ENCODE measurements around the gene PIAS2. TPM values are rescaled to one million over a fixed set of nuclear protein-coding genes. Genes with fewer than 3 reads are reported as not detected.
"Not testable (repeated sequence)": the region's sequence is repeated elsewhere in the genome, so short reads cannot be mapped to it uniquely, and the experiment has no call there.

The PIAS2 gene
- total and polyA plus RNA-seq, 2 experiments from 2014 or later = 18.4 to 30.7 TPM

GRCh38 chr18:46832849-46833248 is 84.5 kb downstream of the PIAS2 start:
- 94% methylated on average over 2 of the region's 2 CpGs for WGBS (ENCODE audit: low lambda C conversion rate, missing lambda C conversion rate)

GRCh38 chr18:46832422-46832821 is 84.9 kb downstream of the PIAS2 start:
- H3K27me3 ChIP-seq; H3K4me1 ChIP-seq (ENCODE audit: insufficient read depth); H3K9me2 ChIP-seq (replicated peaks; ENCODE audit: insufficient read depth); H3K4me3 ChIP-seq; DNase-seq (ENCODE audit: low spot score); H3K79me2 ChIP-seq; H3K4me2 ChIP-seq; H3K27ac ChIP-seq; H2AFZ ChIP-seq; H3K9me3 ChIP-seq (ENCODE audit: low read depth); H4K20me1 ChIP-seq (ENCODE audit: insufficient read depth, poor library complexity, severe bottlenecking); H3K36me3 ChIP-seq (replicated peaks; ENCODE audit: insufficient read depth, low read depth): not testable (repeated sequence)
- 97% methylated on average over 5 of the region's 5 CpGs for WGBS (ENCODE audit: low lambda C conversion rate, missing lambda C conversion rate)

More at GRCh38 chr18:46832849-46833248, 84.5 kb downstream of the PIAS2 start:
- H3K4me1 ChIP-seq (ENCODE audit: insufficient read depth) = no peaks in the 10 kb centered on the region
- no peaks in the 10 kb centered on the region for H4K20me1 ChIP-seq (ENCODE audit: insufficient read depth, poor library complexity, severe bottlenecking)
- peak; percentile 5 for DNase-seq (ENCODE audit: low spot score)
- no peak overlapping the region for H3K4me2 ChIP-seq
- no peaks in the 10 kb centered on the region for H3K9me3 ChIP-seq (ENCODE audit: low read depth)
- no peak for TF ChIP-seq EZH2phosphoT487 (IDR thresholded peaks at IDR 0.05; ENCODE audit: low read depth, severe bottlenecking, unreplicated experiment)
- no peak for TF ChIP-seq CTCF (IDR thresholded peaks at IDR 0.05; ENCODE audit: poor library complexity)
- no peak for TF ChIP-seq EZH2 (IDR thresholded peaks at IDR 0.05; ENCODE audit: borderline replicate concordance)
- no peak overlapping the region for H3K27ac ChIP-seq
- H3K4me3 ChIP-seq = no peak overlapping the region
- no peak overlapping the region for H2AFZ ChIP-seq
- H3K36me3 ChIP-seq (replicated peaks; ENCODE audit: insufficient read depth, low read depth) = no peaks in the 10 kb centered on the region
- H3K27me3 ChIP-seq = no peaks in the 10 kb centered on the region
- H3K9me2 ChIP-seq (replicated peaks; ENCODE audit: insufficient read depth) = no peaks in the 10 kb centered on the region
- no peaks in the 10 kb centered on the region for H3K79me2 ChIP-seq

GRCh38 chr18:46831434-46831833 is 85.9 kb downstream of the PIAS2 start:
- H3K27me3 ChIP-seq = no peaks in the 10 kb centered on the region
- no peak overlapping the region for H3K27ac ChIP-seq
- no peaks in the 10 kb centered on the region for H4K20me1 ChIP-seq (ENCODE audit: insufficient read depth, poor library complexity, severe bottlenecking)
- no peaks in the 10 kb centered on the region for H3K9me3 ChIP-seq (ENCODE audit: low read depth)
- H3K9me2 ChIP-seq (replicated peaks; ENCODE audit: insufficient read depth) = no peaks in the 10 kb centered on the region
- H3K4me2 ChIP-seq = no peak overlapping the region
- no peaks in the 10 kb centered on the region for H3K4me1 ChIP-seq (ENCODE audit: insufficient read depth)
- H3K4me3 ChIP-seq = no peak overlapping the region
- H3K36me3 ChIP-seq (replicated peaks; ENCODE audit: insufficient read depth, low read depth) = no peaks in the 10 kb centered on the region
- TF ChIP-seq CTCF (IDR thresholded peaks at IDR 0.05; ENCODE audit: poor library complexity) = no peak
- no peak for TF ChIP-seq EZH2phosphoT487 (IDR thresholded peaks at IDR 0.05; ENCODE audit: low read depth, severe bottlenecking, unreplicated experiment)
- TF ChIP-seq EZH2 (IDR thresholded peaks at IDR 0.05; ENCODE audit: borderline replicate concordance) = no peak
- no peaks in the 10 kb centered on the region for H3K79me2 ChIP-seq
- DNase-seq (ENCODE audit: low spot score) = no peak
- no peak overlapping the region for H2AFZ ChIP-seq

GRCh38 chr18:46830633-46831032 is 86.7 kb downstream of the PIAS2 start:
- DNase-seq (ENCODE audit: low spot score) = no peak
- H4K20me1 ChIP-seq (ENCODE audit: insufficient read depth, poor library complexity, severe bottlenecking) = no peaks in the 10 kb centered on the region
- no peak overlapping the region for H3K4me3 ChIP-seq
- no peaks in the 10 kb centered on the region for H3K36me3 ChIP-seq (replicated peaks; ENCODE audit: insufficient read depth, low read depth)
- H3K27ac ChIP-seq = no peak overlapping the region
- no peak overlapping the region for H2AFZ ChIP-seq
- no peaks in the 10 kb centered on the region for H3K9me2 ChIP-seq (replicated peaks; ENCODE audit: insufficient read depth)
- H3K9me3 ChIP-seq (ENCODE audit: low read depth) = no peaks in the 10 kb centered on the region
- no peak overlapping the region for H3K4me2 ChIP-seq
- H3K79me2 ChIP-seq = no peaks in the 10 kb centered on the region
- H3K4me1 ChIP-seq (ENCODE audit: insufficient read depth) = no peaks in the 10 kb centered on the region
- TF ChIP-seq EZH2phosphoT487 (IDR thresholded peaks at IDR 0.05; ENCODE audit: low read depth, severe bottlenecking, unreplicated experiment) (no peak), CTCF (IDR thresholded peaks at IDR 0.05; ENCODE audit: poor library complexity) (no peak), EZH2 (IDR thresholded peaks at IDR 0.05; ENCODE audit: borderline replicate concordance) (no peak)
- no peaks in the 10 kb centered on the region for H3K27me3 ChIP-seq
